A549 treated with dexamethasone at 1 μM for 4 hours (cell line): ENCODE results near the gene IQUB. TPM values are rescaled to one million over a fixed set of nuclear protein-coding genes. Genes with fewer than 3 reads are reported as not detected.

Source experiments
- total RNA-seq: library from RNA; stranded (reverse); fragments of 200-300 nt; extraction: Qiagen RNA extraction; gene quantifications from 5 replicates; pipeline ENCODE4 v1.2.3, GENCODE V29; 2022

Gene IQUB
- total RNA-seq: 0.04 to 0.11 TPM (median 0.06 TPM) in 4 of 5 replicates, not detected in the other

GRCh38 chr7:123534383-123535260, at the start of gene IQUB:
Gene IQUB, minus strand, starts transcription at chr7:123534595. Its CDS starts 22,255 bp downstream, at chr7:123512340.

DNA sequence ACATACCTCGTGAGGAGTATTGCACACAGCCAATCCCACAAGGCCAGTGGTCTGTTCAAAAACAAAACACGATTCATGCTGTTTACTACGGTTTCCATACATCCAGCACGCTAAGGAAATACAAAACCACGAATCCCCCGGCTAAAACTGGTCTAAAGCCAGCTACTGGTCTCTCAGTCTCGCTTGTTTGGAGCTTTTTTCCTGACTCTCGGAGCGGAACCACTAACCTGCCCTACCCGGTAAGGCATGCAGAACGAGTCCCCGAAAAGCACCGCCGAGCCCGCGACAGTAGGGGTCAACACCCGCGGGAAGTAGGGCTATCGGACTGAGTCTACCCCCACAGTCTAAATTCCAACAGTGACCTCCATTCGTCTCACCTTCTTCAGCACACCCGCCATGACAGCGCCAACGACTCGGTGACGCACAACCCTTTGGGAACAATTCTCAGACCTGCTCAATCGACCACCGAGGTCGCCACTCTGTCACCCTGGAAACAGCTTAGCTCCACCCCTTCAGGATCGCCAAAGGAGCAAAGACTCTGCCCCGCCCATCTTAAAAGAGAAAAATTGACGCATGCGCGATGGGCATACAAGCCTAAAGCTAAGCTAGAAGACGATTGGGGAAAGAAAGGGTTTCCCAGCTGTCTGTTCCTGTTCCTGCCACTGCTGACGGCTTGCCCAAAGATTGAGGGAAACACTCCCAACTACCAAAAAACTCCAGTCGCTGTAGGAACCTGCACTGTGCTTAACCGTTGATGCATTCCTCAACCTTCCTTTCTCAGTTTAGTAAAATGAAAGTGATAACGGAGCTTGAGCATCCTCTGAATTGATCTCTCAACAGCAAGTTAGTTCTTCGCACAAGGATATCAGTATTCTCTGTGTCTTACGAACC, 23.2 kb upstream of the IQUB start, which contains the start of gene NDUFA5:
Gene NDUFA5 (minus strand): TSS at position 421 of the 891 bp plus-strand sequence. CDS start 23 bp downstream, at position 398.

Other genes with a start within 250 kb of the IQUB start
- gene NDUFA5, start 23.2 kb upstream of the IQUB start, total RNA-seq: 31.7 to 55.3 TPM (median 34.5 TPM) in 5 replicates
- not detected in 5 replicates for gene ASB15, start 67.2 kb upstream of the IQUB start, total RNA-seq
- gene LMOD2, start 121.3 kb upstream of the IQUB start, total RNA-seq: not detected in 5 replicates
- gene WASL, start 214.4 kb upstream of the IQUB start, total RNA-seq: 20.3 to 29.1 TPM (median 24.2 TPM) in 5 replicates